A673 (cell line): ENCODE data around the gene FOXJ3. TPM values are rescaled to one million over a fixed set of nuclear protein-coding genes. Genes with fewer than 3 reads are reported as not detected.

Source experiments
- Bru-seq: library from RNA; stranded (reverse); fragments of 400-500 nt; gene quantifications from one replicate; lab custom pipeline; 2021; lab: Mats Ljungman, UMichigan
- BruChase-seq, 2 experiments: library from RNA; stranded (reverse); fragments of 400-500 nt; gene quantifications; one replicate each; lab custom pipeline; 2021; lab: Mats Ljungman, UMichigan
- BruUV-seq: library from RNA; stranded (reverse); fragments of 400-500 nt; replicated peaks from 2 replicates; lab custom pipeline; 2021; lab: Mats Ljungman, UMichigan
- CTCF ChIA-PET: fragments of 300-600 bp; sonication (Branson Sonifier 250); formaldehyde crosslinking; loops from one replicate; lab custom pipeline; 2022; ENCODE audit warnings: antibody characterized with exemption; lab: Charles Lee
- POLR2A ChIA-PET: fragments of 300-600 bp; sonication (Branson Sonifier 250); formaldehyde crosslinking; loops from one replicate; lab custom pipeline; 2022; ENCODE audit warnings: antibody characterized with exemption; ENCODE audit not compliant: low non-redundant PET; lab: Charles Lee
- DNase-seq: peaks from one replicate; pipeline ENCODE4 v3.0.0-alpha.2; 2015; ENCODE audit warnings: low spot score
- H3K27ac ChIP-seq: fragments of 200-600 bp; sonication (generic); 2 replicates; pipeline ENCODE4 v1.5.1; 2016; ENCODE audit warnings: mixed run types, low read depth, mild to moderate bottlenecking, mixed read lengths, antibody characterized with exemption, low read length; ENCODE audit not compliant: poor library complexity, severe bottlenecking
- H3K27me3 ChIP-seq: fragments of 200-600 bp; sonication (generic); replicated peaks from 2 replicates; pipeline ENCODE4 v1.6.1; 2017; ENCODE audit warnings: mixed run types, low read depth, mild to moderate bottlenecking, mixed read lengths, antibody characterized with exemption, low read length; ENCODE audit not compliant: insufficient read depth, poor library complexity
- H3K36me3 ChIP-seq: fragments of 200-600 bp; sonication (generic); 2 replicates; pipeline ENCODE4 v1.6.1; 2016; ENCODE audit warnings: mixed run types, mild to moderate bottlenecking, mixed read lengths, antibody characterized with exemption, low read length; ENCODE audit not compliant: insufficient read depth, poor library complexity, severe bottlenecking
- H3K4me1 ChIP-seq: fragments of 200-600 bp; sonication (generic); 2 replicates; pipeline ENCODE4 v1.6.1; 2017; ENCODE audit warnings: mixed run types, mild to moderate bottlenecking, mixed read lengths, antibody characterized with exemption, low read length; ENCODE audit not compliant: insufficient read depth, poor library complexity, severe bottlenecking
- H3K4me3 ChIP-seq: fragments of 200-600 bp; sonication (generic); 2 replicates; pipeline ENCODE4 v1.5.1; 2016; ENCODE audit warnings: low read depth, mixed run types, mild to moderate bottlenecking, mixed read lengths, low read length; ENCODE audit not compliant: poor library complexity, severe bottlenecking
- H3K9me3 ChIP-seq: fragments of 200-600 bp; sonication (generic); 2 replicates; pipeline ENCODE4 v1.6.1; 2016; ENCODE audit warnings: mixed run types, low read depth, mild to moderate bottlenecking, mixed read lengths, antibody characterized with exemption, low read length; ENCODE audit not compliant: poor library complexity, severe bottlenecking
- EZH2 ChIP-seq: fragments of 200-600 bp; sonication (generic); IDR thresholded peaks from 2 replicates; pipeline ENCODE4 v1.6.1; 2017; ENCODE audit warnings: borderline replicate concordance, low read depth, mild to moderate bottlenecking, mixed read lengths, antibody characterized with exemption, low read length; ENCODE audit not compliant: poor library complexity, severe bottlenecking
- intact Hi-C: fragments of 100-400 bp; cut with micrococcal nuclease; formaldehyde crosslinking; loops from one replicate; pipeline ENCODE4 v1.10.0; 2022; ENCODE audit not compliant: unreplicated experiment
- long read RNA-seq: library from polyadenylated mRNA; stranded (forward); transcript quantifications from one replicate; pipeline ENCODE4 v2.0.0, GENCODE V29; 2022
- total RNA-seq: library from RNA; stranded (reverse); gene quantifications from 2 replicates; pipeline ENCODE4 v1.2.3, GENCODE V29; 2021
- TF ChIP-seq, protein P1 (sequence below): fragments of 300-800, 200-600 bp; sonication (generic); conservative IDR thresholded peaks from 2 replicates; pipeline ENCODE4 v1.5.1; 2017; ENCODE audit warnings: low read depth, mild to moderate bottlenecking, antibody characterized with exemption, low read length, moderate library complexity, mixed read lengths

The FOXJ3 gene
- total RNA-seq (55.4 and 57.9 TPM in 2 replicates), Bru-seq, nascent RNA (percentile 93 among the genes with signal in this experiment), BruChase-seq, experiment 1, labeled RNA remaining after a 2-hour chase (percentile 87 among the genes with signal in this experiment), BruChase-seq, experiment 2, labeled RNA remaining after a 6-hour chase (percentile 77 among the genes with signal in this experiment)
- long read RNA-seq, full-length matches to known transcripts: 12 of 30 reads
- long read RNA-seq, partial matches to known transcripts: 11 of 30 reads
- long read RNA-seq, other reads (novel, unspliced or antisense): 7 of 30 reads

DNA sequence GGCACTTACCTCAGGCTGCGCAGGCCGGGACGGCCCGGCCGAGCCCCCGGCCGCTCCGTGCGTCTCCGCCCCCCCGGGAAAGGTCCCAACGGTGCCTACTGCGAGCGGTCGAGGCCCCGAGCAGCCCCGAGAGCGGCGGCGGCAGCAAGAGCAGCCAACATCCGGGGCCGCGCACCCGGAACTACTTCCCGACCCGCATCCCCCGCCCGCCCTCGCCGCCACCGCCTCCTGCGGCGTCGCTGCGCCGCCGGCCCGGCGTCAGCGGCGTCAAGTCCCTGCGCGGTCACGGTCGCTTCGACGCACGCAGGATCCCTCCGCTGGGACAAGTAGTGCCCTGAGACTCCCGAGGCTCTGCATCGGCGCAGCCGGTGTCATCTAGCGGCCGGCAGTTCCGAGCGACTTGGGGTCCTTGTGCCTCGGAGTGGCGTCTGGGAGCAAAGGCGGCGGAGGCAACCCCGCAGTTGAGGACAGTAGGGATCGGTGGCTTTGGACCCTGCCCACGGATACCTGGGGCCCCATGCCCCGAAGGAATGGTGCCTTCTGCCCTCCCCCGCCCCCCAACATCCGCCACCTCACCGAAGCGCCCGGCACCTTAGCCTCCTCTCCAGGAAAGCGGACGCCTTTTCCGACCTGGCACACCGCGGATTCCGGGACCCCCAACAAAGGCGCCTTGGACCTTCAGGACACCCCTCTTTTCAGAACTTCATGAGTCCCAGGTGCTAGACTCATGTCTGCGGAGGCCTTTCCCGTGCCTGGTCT is at the start of gene FOXJ3:
Gene FOXJ3 (minus strand): TSS at position 186 of the 759 bp plus-strand sequence. CDS start 24,142 bp downstream, outside the sequence.
- CTCF ChIA-PET: no interaction called here
- POLR2A ChIA-PET: no interaction called here
- Histone ChIP-seq H3K4me1 (peaks cover 12% of the 10 kb centered on the region), H3K27me3 (no peaks in the 10 kb centered on the region), H3K9me3 (no peaks in the 10 kb centered on the region), H3K4me3 (peak within 1 kb of the TSS; percentile 88), H3K27ac (peak within 1 kb of the TSS; percentile 87), H3K36me3 (no peaks in the 10 kb centered on the region)
- intact Hi-C loops: loop anchor here (10.0 kb wide), 2 partner anchors 160 to 320 kb away; partner anchors contain the start of gene PPIH
- TF ChIP-seq, protein P1, sequence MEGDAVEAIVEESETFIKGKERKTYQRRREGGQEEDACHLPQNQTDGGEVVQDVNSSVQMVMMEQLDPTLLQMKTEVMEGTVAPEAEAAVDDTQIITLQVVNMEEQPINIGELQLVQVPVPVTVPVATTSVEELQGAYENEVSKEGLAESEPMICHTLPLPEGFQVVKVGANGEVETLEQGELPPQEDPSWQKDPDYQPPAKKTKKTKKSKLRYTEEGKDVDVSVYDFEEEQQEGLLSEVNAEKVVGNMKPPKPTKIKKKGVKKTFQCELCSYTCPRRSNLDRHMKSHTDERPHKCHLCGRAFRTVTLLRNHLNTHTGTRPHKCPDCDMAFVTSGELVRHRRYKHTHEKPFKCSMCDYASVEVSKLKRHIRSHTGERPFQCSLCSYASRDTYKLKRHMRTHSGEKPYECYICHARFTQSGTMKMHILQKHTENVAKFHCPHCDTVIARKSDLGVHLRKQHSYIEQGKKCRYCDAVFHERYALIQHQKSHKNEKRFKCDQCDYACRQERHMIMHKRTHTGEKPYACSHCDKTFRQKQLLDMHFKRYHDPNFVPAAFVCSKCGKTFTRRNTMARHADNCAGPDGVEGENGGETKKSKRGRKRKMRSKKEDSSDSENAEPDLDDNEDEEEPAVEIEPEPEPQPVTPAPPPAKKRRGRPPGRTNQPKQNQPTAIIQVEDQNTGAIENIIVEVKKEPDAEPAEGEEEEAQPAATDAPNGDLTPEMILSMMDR: no peak
- TF ChIP-seq EZH2: no peak
- peak; percentile 98 for DNase-seq
- no TSS peak for BruUV-seq

DNA sequence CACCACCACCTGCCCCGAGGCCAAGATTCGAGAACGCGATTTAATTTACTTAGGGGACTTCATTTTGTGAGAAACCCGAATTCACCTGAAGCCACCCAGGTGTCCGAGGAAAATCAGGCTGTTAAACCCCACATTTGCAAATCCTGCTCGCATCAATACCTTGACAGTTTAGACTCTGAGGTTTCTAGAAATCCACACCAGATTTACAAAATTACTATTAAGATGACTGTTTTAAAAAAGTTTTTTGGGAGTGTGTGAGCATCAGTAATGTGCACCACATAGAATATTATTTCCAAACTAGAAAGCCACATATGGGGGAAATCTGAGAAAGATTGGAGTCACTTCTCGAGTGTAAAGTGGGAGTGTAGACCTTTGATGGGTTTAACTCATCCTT is 46.2 kb upstream of the FOXJ3 start:
- peak overlapping the region; percentile 45 for H3K4me3 ChIP-seq
- CTCF ChIA-PET: no interaction called here
- no peak overlapping the region for H3K27ac ChIP-seq
- no TSS peak for BruUV-seq
- H3K27me3 ChIP-seq: peaks cover 47% of the 10 kb centered on the region
- H3K4me1 ChIP-seq: no peaks in the 10 kb centered on the region
- H3K36me3 ChIP-seq: no peaks in the 10 kb centered on the region
- intact Hi-C loops: no loop called here
- TF ChIP-seq EZH2: peak; percentile 64
- TF ChIP-seq, protein P1: no peak
- POLR2A ChIA-PET: no interaction called here
- no peaks in the 10 kb centered on the region for H3K9me3 ChIP-seq
- DNase-seq: no peak

DNA sequence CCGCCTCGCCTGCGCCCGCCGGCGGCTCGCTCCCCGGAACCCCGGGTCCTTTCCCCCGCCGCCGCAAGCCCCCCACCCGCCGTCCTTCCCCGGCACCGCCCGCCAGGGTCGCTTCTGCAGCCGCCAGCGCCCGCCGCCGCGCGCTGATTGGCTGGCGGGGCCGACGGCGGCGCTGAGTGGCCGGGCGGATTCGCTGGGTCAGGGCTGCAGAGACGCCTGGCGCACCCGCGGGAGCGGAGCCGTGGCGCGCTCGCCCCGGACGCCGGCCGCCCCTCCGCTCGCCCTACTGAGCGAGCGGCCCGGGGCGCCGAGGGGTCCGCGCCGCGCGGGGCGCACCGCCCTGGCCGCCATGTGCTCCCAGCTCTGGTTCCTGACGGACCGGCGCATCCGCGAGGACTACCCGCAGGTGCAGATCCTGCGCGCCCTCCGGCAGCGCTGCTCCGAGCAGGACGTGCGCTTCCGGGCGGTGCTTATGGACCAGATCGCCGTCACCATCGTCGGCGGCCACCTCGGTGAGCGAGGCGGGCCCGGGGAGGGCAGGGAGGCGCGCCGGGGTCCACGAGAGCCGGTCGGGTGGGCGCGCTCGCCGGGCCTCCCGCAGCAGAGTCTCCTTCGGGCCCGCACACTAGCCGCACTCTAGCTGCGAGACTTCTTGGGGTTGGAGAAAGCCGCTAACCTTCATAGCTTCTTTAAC is 45.7 kb upstream of the FOXJ3 start, which contains the start of gene RIMKLA:
Gene RIMKLA (plus strand): TSS at position 207 of the 694 bp plus-strand sequence. CDS start 143 bp downstream, at position 350.
- H3K4me3 ChIP-seq: peak within 1 kb of the TSS; percentile 45
- intact Hi-C loops: no loop called here
- H3K27ac ChIP-seq: no peak within 1 kb of the TSS
- H3K4me1 ChIP-seq: no peaks in the 10 kb centered on the region
- peaks cover 47% of the 10 kb centered on the region for H3K27me3 ChIP-seq
- ChIA-PET CTCF (no interaction called here), POLR2A (no interaction called here)
- peak; percentile 53 for DNase-seq
- TF ChIP-seq, protein P1: no peak
- TF ChIP-seq EZH2: peak; percentile 87
- H3K36me3 ChIP-seq: no peaks in the 10 kb centered on the region
- BruUV-seq: no TSS peak
- H3K9me3 ChIP-seq: no peaks in the 10 kb centered on the region
